ENCODE measurements around the gene TAF4B.

DNA sequence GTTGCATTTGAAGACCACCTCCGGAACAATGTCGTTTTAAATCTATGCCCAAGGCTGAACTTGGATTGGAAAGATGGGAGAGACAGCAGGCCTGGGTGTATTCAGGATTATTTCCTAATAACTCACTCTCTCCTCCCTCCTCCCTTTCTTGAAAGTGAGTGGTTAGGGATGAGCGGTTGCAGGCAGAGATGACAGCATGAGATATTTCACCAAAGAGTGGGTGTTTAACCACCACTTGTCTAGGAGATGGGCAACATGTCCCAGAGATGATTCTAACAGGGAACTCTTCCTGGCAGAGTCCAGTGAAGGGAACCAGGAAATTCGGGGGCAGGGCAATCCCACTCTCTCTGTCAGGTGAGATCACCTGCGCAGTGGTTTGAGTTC lies 198.9 kb downstream of the TAF4B start:
- no peak for TF ChIP-seq EZH2 (IDR thresholded peaks at IDR 0.05; ENCODE audit: borderline replicate concordance, low read depth, low read length, severe bottlenecking)
- TF ChIP-seq, protein P1, sequence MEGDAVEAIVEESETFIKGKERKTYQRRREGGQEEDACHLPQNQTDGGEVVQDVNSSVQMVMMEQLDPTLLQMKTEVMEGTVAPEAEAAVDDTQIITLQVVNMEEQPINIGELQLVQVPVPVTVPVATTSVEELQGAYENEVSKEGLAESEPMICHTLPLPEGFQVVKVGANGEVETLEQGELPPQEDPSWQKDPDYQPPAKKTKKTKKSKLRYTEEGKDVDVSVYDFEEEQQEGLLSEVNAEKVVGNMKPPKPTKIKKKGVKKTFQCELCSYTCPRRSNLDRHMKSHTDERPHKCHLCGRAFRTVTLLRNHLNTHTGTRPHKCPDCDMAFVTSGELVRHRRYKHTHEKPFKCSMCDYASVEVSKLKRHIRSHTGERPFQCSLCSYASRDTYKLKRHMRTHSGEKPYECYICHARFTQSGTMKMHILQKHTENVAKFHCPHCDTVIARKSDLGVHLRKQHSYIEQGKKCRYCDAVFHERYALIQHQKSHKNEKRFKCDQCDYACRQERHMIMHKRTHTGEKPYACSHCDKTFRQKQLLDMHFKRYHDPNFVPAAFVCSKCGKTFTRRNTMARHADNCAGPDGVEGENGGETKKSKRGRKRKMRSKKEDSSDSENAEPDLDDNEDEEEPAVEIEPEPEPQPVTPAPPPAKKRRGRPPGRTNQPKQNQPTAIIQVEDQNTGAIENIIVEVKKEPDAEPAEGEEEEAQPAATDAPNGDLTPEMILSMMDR (IDR thresholded peaks at IDR 0.05; ENCODE audit: borderline replicate concordance, extremely low read depth, low read length, poor library complexity, severe bottlenecking): no peak
